ENCODE measurements around the gene HCN2.
A peak's percentile ranks its signal among the peaks of the same experiment; 100 is the strongest.

The HCN2 gene

DNA sequence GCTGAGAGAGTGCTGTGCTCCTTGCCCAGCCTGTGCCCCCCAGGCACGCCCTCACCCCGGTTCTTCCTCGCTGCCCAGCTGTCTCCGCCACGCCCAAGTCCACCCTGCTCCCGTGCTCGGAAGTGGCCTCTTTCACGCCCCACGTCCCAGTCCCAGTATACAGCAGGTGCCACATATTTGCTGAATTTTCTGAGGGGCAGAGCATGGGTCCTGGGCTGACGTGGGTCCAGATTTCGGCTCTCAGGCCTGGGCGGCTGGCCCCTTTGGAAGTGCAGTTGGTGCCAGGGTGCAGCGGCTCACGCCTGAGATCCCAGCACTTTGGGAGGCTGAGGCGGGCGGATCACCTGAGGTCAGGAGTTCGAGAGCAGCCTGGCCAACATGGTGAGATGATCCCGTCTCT is 3.4 kb downstream of the HCN2 start:
- H3K9ac ChIP-seq: no peak overlapping the region
- H4K20me1 ChIP-seq: peaks cover 0 to 78% (median 56%) of the 10 kb centered on the region in 11 experiments; a peak in 18 of 22 replicates
- no peak for TF ChIP-seq Cebpa-rat (IDR thresholded peaks at IDR 0.05)

DNA sequence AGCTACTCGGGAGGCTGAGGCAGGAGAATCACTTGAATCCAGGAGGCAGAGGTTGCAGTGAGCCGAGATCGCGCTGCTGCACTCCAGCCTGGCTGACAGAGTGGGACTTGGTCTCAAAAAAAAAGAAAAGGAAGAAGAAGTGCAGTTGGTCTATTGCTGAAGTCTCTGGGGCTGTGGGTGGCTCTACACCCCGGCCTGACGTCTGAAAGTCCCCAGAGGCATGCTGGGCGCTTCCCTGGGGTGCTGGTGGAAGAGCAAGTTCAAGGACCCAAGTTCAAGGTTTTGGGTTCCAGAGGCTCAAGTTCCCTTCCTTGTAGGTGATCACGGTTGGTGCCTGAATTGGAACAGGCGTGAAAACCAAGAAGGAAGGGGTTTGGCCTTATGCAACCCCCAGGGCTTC is 3.8 kb downstream of the HCN2 start:
- no peaks in the 10 kb centered on the region for H3K36me3 ChIP-seq
- H3K4me3 ChIP-seq: no peak overlapping the region
- TF ChIP-seq Cebpa-rat (IDR thresholded peaks at IDR 0.05): no peak
- H4K20me1 ChIP-seq: peaks cover 0 to 74% (median 51%) of the 10 kb centered on the region in 11 experiments; a peak in 18 of 22 replicates
- H3K27ac ChIP-seq: no peak overlapping the region
- peaks cover 0 to 28% (median 5%) of the 10 kb centered on the region in 10 experiments; a peak in 15 of 20 replicates for H3K4me1 ChIP-seq
- peaks cover 0 to 7% (median 4%) of the 10 kb centered on the region in 11 experiments; a peak in 4 of 22 replicates for H3K9me3 ChIP-seq (replicated peaks in 1 of 11)
- H3K9ac ChIP-seq: no peak overlapping the region
- H3K4me2 ChIP-seq: 0 out of 22 replicates have a peak overlapping the region, but pooled peaks of 1 of the 11 experiments have one; percentile 15
- H3K27me3 ChIP-seq: peaks cover 57 to 78% (median 75%) of the 10 kb centered on the region in 11 experiments

More for the DNA sequence above, 3.4 kb downstream of the HCN2 start:
- peaks cover 0 to 7% (median 4%) of the 10 kb centered on the region in 11 experiments; a peak in 4 of 22 replicates for H3K9me3 ChIP-seq (replicated peaks in 1 of 11)
- H3K4me1 ChIP-seq: peaks cover 4 to 32% (median 9%) of the 10 kb centered on the region in 10 experiments; a peak in 18 of 20 replicates
- H3K27me3 ChIP-seq: peaks cover 62 to 82% (median 79%) of the 10 kb centered on the region in 11 experiments
- H3K4me2 ChIP-seq: 0 out of 22 replicates have a peak overlapping the region, but pooled peaks of 1 of the 11 experiments have one; percentile 15
- H3K4me3 ChIP-seq: no peak overlapping the region
- no peaks in the 10 kb centered on the region for H3K36me3 ChIP-seq
- H3K27ac ChIP-seq: no peak overlapping the region

DNA sequence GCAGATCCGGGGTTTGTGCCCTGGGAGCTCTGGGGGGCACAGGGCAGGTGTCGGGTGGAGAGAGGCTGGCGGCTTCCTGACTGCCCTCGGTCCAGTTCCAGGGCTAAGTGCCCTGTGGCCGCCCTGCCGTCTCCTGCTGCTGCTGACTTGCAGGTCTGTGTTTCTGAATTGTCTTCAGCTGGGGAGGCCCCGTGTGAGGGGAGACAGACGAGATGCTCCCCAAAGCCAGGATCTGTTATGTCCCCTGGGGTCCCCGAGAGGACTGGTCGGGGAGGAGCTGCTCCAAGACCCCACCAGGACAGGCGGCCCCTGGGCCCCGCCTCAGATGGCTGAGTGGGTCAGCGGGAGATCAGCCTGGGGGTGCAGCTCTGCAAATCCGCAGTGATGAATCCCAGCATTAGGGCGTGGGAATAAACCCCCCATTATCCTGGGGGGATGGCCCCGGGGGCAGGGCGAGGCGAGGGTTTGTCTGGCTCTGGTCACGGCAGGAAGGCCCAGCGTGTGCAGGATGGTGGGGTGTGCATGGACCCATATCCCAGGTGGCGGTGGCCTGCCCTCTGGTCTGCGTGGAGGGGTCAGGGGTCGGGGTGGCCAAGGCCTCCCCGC is 4.7 kb downstream of the HCN2 start:
- no peak overlapping the region for H3K9ac ChIP-seq
- peaks cover 0 to 7% (median 4%) of the 10 kb centered on the region in 11 experiments; a peak in 4 of 22 replicates for H3K9me3 ChIP-seq (replicated peaks in 1 of 11)
- TF ChIP-seq Cebpa-rat (IDR thresholded peaks at IDR 0.05): no peak
- no peak overlapping the region for H3K4me3 ChIP-seq
- peaks cover 0 to 24% (median 0%) of the 10 kb centered on the region in 10 experiments; a peak in 7 of 20 replicates for H3K4me1 ChIP-seq
- H3K27me3 ChIP-seq: peaks cover 49 to 69% (median 66%) of the 10 kb centered on the region in 11 experiments
- H3K4me2 ChIP-seq: no peak overlapping the region
- H4K20me1 ChIP-seq: peaks cover 0 to 65% (median 43%) of the 10 kb centered on the region in 11 experiments; a peak in 16 of 22 replicates
- H3K27ac ChIP-seq: no peak overlapping the region
- H3K36me3 ChIP-seq: no peaks in the 10 kb centered on the region

GRCh38 chr19:595326-596262 is 5.9 kb downstream of the HCN2 start:
- Histone ChIP-seq H3K27me3 (peaks cover 41 to 60% (median 57%) of the 10 kb centered on the region in 11 experiments), H3K9ac (no peak overlapping the region), H4K20me1 (peaks cover 0 to 59% (median 36%) of the 10 kb centered on the region in 11 experiments; a peak in 15 of 22 replicates), H3K4me1 (peaks cover 0 to 24% (median 0%) of the 10 kb centered on the region in 10 experiments; a peak in 7 of 20 replicates), H3K9me3 (replicated peaks in 1 of 11) (peaks cover 0 to 7% (median 4%) of the 10 kb centered on the region in 11 experiments; a peak in 4 of 22 replicates), H3K4me3 (no peak overlapping the region), H3K4me2 (no peak overlapping the region), H3K36me3 (no peaks in the 10 kb centered on the region), H3K27ac (no peak overlapping the region)
- TF ChIP-seq Cebpa-rat (IDR thresholded peaks at IDR 0.05): no peak

DNA sequence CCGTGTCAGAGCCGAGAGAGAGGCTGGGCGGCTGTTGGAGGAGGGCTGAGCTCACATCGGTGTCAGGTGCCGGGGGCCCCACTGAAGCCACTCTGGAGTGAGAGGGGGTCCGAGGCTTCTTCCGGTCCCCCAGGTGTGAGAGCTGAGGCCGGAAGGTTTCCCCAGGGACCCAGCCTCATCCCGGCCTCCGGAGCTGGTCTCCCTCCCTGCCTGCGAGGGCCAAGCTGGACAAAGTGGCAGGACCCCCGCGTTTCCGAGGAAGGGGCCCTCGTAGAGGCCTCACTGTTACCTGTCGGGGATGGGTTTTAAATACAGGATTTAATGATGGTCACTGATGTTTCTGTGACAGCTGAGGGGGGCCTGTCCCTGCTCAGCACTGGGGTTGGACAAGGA is 6.6 kb downstream of the HCN2 start:
- no peak overlapping the region for H3K4me2 ChIP-seq
- H3K4me3 ChIP-seq: no peak overlapping the region
- H3K9me3 ChIP-seq (replicated peaks in 1 of 11): peaks cover 3 to 12% (median 8%) of the 10 kb centered on the region in 11 experiments; a peak in 21 of 22 replicates
- TF ChIP-seq Cebpa-rat (IDR thresholded peaks at IDR 0.05): no peak
- peaks cover 34 to 54% (median 50%) of the 10 kb centered on the region in 11 experiments for H3K27me3 ChIP-seq
- H3K4me1 ChIP-seq: peaks cover 0 to 24% (median 0%) of the 10 kb centered on the region in 10 experiments; a peak in 7 of 20 replicates
- H3K27ac ChIP-seq: no peak overlapping the region
- H3K9ac ChIP-seq: no peak overlapping the region
- H3K36me3 ChIP-seq: no peaks in the 10 kb centered on the region
- H4K20me1 ChIP-seq: peaks cover 0 to 52% (median 30%) of the 10 kb centered on the region in 11 experiments; a peak in 15 of 22 replicates

DNA sequence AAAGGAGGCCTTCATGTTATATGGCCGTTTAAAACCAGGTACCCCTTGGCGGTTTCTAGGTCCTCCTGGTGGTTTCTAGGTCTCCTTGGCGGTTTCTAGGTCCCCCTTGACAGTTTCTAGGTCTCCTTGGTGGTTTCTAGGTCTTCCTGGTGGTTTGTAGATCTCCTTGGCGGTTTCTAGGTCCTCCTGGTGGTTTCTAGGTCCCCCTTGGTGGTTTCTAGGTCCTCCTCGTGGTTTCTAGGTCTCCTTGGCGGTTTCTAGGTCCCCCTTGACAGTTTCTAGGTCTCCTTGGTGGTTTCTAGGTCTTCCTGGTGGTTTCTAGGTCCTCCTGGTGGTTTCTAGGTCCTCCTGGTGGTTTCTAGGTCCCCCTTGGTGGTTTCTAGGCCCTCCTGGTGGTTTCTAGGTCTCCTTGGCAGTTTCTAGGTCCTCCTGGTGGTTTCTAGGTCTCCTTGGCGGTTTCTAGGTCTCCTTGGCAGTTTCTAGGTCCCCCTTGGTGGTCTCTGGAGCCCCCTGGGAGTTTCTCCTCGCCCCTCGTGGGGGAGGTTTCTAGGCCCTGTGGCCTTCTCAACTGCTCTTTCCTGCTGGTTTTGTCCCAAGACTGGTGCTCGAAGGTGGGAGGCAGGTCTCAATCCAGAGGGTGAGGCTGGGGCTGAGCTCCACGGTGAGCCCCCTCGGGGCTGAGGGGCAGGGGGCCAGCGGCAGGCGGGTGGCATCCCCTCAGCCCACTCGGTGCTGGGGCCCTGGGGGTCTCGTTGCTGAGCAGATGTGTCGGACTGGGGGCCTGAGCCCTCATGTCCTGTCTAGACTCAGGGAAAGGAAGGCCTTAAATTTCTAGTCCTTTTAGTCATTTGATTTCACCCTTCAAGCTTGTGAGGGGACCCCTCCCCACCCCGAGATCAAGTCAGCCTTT is 8.0 kb downstream of the HCN2 start:
- Histone ChIP-seq H3K4me3 (no peak overlapping the region), H3K27me3 (peaks cover 20 to 40% (median 36%) of the 10 kb centered on the region in 11 experiments), H4K20me1 (peaks cover 0 to 38% (median 17%) of the 10 kb centered on the region in 11 experiments; a peak in 13 of 22 replicates), H3K4me2 (no peak overlapping the region; a peak in 1 of 22 replicates), H3K36me3 (no peaks in the 10 kb centered on the region), H3K27ac (no peak overlapping the region), H3K9ac (no peak overlapping the region), H3K4me1 (peaks cover 0 to 20% (median 0%) of the 10 kb centered on the region in 10 experiments; a peak in 7 of 20 replicates), H3K9me3 (replicated peaks in 1 of 11) (peaks cover 10 to 26% (median 16%) of the 10 kb centered on the region in 11 experiments; a peak in 21 of 22 replicates)
- TF ChIP-seq Cebpa-rat (IDR thresholded peaks at IDR 0.05): no peak

DNA sequence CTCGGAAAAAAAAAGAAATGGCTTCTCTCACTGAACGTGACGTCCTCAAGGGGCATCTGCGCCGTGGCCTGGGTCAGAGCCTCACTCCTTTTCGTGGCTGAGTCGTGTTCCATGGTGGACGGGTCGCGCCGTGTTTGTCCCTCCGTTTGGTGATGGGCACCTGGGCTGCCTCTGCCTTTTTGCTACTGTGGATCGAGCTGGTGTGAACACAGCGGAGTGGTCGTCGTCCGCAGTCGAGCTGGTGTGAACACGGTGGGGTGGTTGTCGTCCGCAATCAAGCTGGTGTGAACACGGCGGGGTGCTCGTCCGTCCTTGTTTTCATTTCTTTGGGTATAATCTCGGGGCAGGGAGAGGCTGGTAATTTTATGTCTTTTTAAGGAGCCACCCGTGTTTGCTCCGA is 11.6 kb downstream of the HCN2 start:
- peaks cover 0 to 3% (median 1%) of the 10 kb centered on the region in 11 experiments; a peak in 10 of 22 replicates for H3K27me3 ChIP-seq
- H3K27ac ChIP-seq: no peak overlapping the region
- no peak overlapping the region for H3K4me2 ChIP-seq
- H3K4me3 ChIP-seq: no peak overlapping the region
- H3K36me3 ChIP-seq: no peaks in the 10 kb centered on the region
- H3K9me3 ChIP-seq (replicated peaks in 1 of 11): peaks cover 10 to 33% (median 16%) of the 10 kb centered on the region in 11 experiments; a peak in 21 of 22 replicates
- peaks cover 0 to 5% (median 0%) of the 10 kb centered on the region in 10 experiments; a peak in 2 of 20 replicates for H3K4me1 ChIP-seq
- no peak overlapping the region for H3K9ac ChIP-seq
- no peak for TF ChIP-seq Cebpa-rat (IDR thresholded peaks at IDR 0.05)
- H4K20me1 ChIP-seq: peaks cover 0 to 8% (median 0%) of the 10 kb centered on the region in 11 experiments; a peak in 1 of 22 replicates

DNA sequence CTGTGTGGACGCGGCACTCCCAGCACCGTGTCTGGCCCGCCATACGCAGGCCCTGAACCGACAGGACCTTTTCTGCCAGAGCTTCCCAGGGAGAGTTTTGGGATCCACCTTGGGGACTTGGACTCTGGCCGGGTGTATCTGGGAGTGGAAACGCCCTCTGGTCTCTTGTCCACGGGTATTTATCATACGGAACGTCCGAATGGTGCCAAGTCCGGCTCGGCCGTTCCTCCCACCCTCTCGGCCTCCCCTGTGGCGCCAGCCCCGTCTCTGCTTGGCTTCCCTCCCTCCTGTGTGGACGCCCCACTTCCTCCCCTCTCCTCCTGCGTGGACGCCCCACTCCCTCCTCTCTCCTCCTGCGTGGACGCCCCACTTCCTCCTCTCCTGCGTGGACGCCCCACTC is 12.1 kb downstream of the HCN2 start:
- no peak overlapping the region for H3K4me2 ChIP-seq
- no peaks in the 10 kb centered on the region for H3K36me3 ChIP-seq
- H3K9me3 ChIP-seq (replicated peaks in 1 of 11): peaks cover 10 to 33% (median 16%) of the 10 kb centered on the region in 11 experiments; a peak in 21 of 22 replicates
- H3K27me3 ChIP-seq: no peaks in the 10 kb centered on the region; a peak in 1 of 22 replicates
- TF ChIP-seq Cebpa-rat (IDR thresholded peaks at IDR 0.05): no peak
- peaks cover 0 to 5% (median 0%) of the 10 kb centered on the region in 10 experiments; a peak in 2 of 20 replicates for H3K4me1 ChIP-seq
- peaks cover 0 to 3% (median 0%) of the 10 kb centered on the region in 11 experiments; a peak in 1 of 22 replicates for H4K20me1 ChIP-seq
- no peak overlapping the region for H3K27ac ChIP-seq
- H3K4me3 ChIP-seq: no peak overlapping the region
- no peak overlapping the region for H3K9ac ChIP-seq
